GM18505 (cell line): ENCODE results near the gene TK2.

ENCODE experiments used
- ATAC-seq: cut with Tn5 transposase; IDR thresholded peaks from one replicate; pipeline ENCODE4 v1.9.1; 2021; ENCODE audit not compliant: unreplicated experiment
- POLR2A ChIP-seq: IDR thresholded peaks from 4 replicates; pipeline ENCODE4 v1.6.1; 2011; ENCODE audit warnings: borderline replicate concordance; ENCODE audit not compliant: insufficient read depth, insufficient read length; ENCODE audit errors: extremely low read depth

Gene TK2

GRCh38 chr16:66489385-66489784 is 60.5 kb downstream of the TK2 start:
- no peak for ATAC-seq
- no peak for TF ChIP-seq POLR2A

- no peak for TF ChIP-seq POLR2A
- no peak for ATAC-seq
Measured at GRCh38 chr16:66488505-66488904, 61.4 kb downstream of the TK2 start.

DNA sequence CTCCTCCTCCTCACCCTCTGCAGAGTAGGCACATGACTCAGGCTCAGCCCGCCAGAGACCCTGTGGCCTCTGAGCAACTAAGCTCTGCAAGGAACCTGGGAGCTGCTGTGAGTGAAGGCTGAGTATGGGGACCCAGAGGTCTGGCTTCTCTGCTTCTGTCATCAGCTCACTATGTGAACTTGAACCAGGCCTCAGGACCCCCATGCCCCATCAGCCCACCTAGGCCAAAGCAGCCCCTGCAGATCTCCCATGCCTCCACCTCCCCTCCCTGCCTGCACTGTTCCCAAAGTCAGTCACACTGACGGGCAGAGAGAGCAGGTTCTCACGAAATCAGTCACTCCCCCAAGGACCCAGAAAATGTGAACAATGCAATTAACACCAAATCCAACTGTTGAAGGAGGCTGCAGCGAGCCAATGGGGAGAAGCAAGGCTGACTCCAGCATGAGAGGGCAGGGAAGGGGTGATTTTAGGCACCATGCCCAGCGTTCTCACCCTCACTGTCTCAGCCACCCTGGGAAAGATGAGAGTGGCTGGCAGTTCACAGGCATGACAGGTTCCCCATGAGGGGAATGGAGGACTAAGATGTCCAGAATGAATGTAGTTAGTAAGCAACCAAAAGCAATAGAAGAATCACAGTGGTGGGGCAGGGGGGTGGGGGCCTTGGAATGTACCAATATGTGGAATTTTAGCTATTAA is 62.2 kb downstream of the TK2 start:
- no peak for TF ChIP-seq POLR2A
- ATAC-seq, result no peak

DNA sequence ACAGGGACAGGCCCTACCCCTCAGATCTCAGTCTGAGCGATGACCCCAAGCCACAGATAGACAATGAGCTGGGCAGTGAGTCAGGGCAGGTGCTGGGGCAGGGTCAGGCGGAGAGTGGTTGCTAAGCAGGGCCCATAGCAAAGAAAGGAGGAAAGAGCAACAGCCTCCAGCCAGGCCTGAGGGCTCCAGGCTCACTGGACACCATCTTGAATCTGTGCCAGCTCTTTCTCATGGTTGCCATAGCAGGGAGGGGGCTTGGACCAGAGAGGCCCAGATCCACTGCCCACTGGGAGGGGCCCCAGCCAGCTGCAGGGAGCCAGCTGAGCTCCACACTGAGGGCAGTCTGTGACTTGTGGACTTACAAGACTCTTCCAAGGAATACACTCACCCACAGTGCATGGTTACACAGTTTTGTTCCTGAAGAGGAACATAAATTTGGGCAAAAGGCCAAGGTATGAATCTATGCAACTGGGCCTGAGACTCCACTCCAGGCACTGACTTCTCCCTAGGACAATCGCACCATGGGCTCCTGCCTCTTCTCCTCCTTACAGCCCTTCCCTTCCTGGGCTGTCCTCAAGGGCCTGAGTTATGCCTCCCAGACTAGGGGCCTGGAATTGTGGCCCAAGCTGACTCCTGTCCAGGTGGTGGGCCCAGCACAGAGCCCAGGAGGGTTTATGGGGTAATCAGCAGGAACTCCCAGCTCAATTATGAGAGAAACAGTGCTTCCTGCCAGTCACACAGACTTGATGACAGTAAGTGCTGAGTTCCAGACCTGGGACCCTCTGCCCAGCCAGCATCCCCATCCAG is 62.9 kb downstream of the TK2 start:
- no peak for TF ChIP-seq POLR2A
- ATAC-seq, result no peak

DNA sequence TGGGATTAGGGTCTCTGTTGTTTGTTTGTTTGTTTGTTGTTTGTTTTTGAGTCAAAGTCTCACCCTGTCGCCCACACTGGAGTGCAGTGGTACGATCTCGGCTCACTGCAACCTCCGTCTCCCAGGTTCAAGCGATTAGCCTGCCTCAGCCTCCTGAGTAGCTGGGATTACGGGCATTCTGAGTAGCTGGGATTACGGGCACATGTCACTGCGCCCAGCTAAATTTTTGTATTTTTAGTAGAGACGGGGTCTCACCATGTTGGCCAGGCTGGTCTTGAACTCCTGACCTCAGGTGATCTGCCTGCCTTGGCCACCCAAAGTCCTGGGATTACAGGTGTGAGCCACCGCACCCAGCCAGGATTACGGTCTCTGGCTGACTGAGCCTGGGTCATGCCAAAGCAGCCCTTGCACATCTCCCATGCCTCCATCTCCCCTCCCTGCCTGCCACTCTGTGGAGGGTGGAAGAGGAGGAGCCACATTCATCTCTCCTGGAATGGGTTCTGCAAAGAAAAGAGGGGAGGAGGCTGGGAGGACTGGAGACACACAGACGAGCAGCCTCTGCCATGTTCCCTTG is 63.6 kb downstream of the TK2 start:
- no peak for ATAC-seq
- TF ChIP-seq POLR2A, result no peak

GRCh38 chr16:66485376-66485775 is 64.5 kb downstream of the TK2 start:
- no peak for ATAC-seq
- TF ChIP-seq POLR2A, result no peak

DNA sequence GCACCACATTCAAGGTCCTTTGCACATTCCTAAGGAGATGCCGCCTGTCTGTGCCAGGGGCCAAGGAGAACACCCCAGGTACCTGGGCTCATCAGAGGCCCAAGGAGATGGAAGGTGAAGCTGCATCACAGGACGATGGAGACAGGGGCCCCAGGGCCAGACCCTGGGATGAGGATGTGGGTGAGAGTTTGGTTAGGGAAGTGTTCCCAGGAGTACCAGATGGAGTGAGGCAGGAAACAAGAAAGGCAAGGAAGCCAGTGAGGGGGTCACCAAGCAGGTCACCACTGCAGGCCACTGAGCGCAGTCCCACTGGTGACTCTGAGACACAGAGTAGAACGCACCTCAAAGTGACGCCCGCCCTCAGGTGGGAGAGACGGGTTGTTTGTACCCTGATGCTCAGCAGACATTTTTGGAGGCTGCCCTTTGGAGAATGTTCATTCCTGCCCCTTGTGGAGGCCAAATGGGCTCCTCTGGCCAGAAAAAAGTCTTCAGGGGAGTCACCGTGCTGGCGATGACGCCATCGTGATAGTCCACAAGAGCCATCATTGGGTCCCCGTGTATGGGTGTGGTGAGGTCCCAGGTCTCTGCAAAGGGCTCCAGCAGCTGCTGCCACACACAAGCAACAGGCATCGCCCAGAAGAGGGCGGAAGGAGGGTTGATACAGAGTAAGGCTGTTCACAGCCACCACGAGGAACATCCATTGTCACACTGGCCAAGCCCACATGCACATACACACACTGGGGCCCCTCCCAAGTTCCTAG is 65.3 kb downstream of the TK2 start:
- no peak for TF ChIP-seq POLR2A
- no peak for ATAC-seq

- ATAC-seq, result peak; percentile 70
- TF ChIP-seq POLR2A, result no peak
Measured at GRCh38 chr16:66483689-66484452, 66.1 kb downstream of the TK2 start.

GRCh38 chr16:66481943-66482390 is 68.0 kb downstream of the TK2 start:
- no peak for ATAC-seq
- no peak for TF ChIP-seq POLR2A

- ATAC-seq, result no peak
- TF ChIP-seq POLR2A, result no peak
Measured at GRCh38 chr16:66481081-66481942, 68.6 kb downstream of the TK2 start.

DNA sequence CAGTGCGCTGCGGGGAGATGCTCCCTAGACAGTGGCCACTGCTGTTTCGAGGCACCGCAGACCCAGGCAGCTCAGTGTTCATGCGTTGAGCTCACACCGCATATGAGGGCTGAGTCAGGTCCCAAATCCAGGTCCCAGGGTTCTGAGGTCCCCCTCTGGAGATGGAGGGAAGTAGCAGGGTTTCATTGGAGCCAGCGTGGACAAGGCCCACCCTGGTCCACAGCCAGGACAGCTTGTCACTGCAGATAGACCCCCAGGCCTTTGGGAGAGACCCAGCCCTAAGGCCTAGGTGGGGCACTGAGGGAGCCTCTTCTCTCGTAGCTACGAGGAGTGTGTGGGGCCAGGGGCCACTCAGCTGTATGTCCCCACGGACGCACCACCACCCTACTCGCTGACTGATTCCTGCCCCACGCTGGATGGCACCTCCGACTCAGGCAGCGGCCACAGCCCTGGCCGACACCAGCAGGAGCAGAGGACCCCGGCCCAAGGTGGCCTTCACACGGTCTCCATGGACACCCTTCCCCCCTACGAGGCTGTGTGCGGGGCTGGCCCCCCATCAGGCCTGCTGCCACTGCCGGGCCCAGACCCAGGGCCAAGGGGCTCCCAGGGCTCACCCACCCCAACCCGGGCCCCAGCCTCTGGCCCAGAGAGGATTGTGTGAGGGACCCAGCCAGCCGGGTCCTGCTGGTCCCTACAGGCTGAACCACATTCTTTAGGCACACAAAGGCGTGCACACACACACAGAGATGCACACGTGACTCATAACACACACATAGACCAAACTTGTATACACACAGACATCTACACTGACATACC is 69.4 kb downstream of the TK2 start:
- TF ChIP-seq POLR2A, result no peak
- ATAC-seq, result no peak

- ATAC-seq, result no peak
- TF ChIP-seq POLR2A, result no peak
Measured at GRCh38 chr16:66479661-66480264, 70.2 kb downstream of the TK2 start.
